22Rv1 (cell line): ENCODE measurements around the gene TM9SF4.

ENCODE experiments used
- ZFX ChIP-seq: fragments of 450-650 bp; IDR thresholded peaks from 2 replicates; pipeline ENCODE4 v1.6.1; 2017; ENCODE audit warnings: antibody characterized with exemption, borderline replicate concordance
- TF ChIP-seq, protein P1 (sequence below): fragments of 450-650 bp; IDR thresholded peaks from 2 replicates; pipeline ENCODE4 v1.5.1; 2017; ENCODE audit warnings: mild to moderate bottlenecking

DNA sequence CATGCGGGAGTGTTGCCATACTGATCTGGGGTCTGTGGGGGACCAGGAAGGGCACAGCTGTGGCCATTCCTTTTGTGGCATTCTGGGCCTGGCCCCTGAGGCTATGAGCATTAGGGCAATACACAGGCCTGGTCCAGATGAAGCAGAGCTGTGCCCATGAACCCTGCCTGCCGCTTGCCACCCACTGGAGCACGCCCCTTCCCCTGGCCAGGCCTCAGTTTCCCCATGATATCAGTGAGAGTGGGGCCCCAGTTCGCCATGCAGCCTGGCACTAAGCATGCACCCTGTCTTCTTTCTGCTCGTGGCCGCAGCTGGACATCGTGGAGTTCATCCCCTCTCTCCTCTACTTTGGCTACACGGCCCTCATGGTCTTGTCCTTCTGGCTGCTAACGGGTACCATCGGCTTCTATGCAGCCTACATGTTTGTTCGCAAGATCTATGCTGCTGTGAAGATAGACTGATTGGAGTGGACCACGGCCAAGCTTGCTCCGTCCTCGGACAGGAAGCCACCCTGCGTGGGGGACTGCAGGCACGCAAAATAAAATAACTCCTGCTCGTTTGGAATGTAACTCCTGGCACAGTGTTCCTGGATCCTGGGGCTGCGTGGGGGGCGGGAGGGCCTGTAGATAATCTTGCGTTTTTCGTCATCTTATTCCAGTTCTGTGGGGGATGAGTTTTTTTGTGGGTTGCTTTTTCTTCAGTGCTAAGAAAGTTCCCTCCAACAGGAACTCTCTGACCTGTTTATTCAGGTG lies 55.6 kb downstream of the TM9SF4 start:
- TF ChIP-seq, protein P1, sequence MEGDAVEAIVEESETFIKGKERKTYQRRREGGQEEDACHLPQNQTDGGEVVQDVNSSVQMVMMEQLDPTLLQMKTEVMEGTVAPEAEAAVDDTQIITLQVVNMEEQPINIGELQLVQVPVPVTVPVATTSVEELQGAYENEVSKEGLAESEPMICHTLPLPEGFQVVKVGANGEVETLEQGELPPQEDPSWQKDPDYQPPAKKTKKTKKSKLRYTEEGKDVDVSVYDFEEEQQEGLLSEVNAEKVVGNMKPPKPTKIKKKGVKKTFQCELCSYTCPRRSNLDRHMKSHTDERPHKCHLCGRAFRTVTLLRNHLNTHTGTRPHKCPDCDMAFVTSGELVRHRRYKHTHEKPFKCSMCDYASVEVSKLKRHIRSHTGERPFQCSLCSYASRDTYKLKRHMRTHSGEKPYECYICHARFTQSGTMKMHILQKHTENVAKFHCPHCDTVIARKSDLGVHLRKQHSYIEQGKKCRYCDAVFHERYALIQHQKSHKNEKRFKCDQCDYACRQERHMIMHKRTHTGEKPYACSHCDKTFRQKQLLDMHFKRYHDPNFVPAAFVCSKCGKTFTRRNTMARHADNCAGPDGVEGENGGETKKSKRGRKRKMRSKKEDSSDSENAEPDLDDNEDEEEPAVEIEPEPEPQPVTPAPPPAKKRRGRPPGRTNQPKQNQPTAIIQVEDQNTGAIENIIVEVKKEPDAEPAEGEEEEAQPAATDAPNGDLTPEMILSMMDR = no peak
- TF ChIP-seq ZFX = no peak
